Measurements from ENCODE around the gene SCEL. TPM values are rescaled to one million over a fixed set of nuclear protein-coding genes. Genes with fewer than 3 reads are reported as not detected.

Gene SCEL
- total RNA-seq, 1 donor from 2014 or later, result not detected

DNA sequence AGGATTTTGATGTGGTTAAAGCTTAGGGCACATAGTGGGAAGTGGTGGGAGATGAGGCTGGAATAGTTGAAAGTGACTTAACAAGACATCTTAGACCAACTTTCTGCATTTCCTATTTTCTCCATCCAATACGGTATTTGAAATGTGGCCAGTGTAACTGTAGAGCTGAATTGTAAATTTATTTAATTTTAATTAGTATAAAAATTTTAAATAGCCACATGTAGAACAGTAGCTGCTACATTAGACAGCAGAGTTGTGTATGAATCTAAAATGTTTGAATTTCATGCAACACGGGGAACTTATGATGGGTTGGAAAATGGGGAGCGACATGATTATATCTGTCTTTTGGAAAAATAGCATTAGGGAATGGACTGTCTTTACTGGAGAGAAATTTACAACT, 7.1 kb upstream of the SCEL start:
- H3K79me2 ChIP-seq (ENCODE audit: low read depth), result no peaks in the 10 kb centered on the region
- no peak overlapping the region for H3K4me2 ChIP-seq
- H3K27ac Mint-ChIP-seq, result no peak overlapping the region
- H3K4me3 Mint-ChIP-seq, result no peak overlapping the region
- no peaks in the 10 kb centered on the region for H3K9me3 ChIP-seq (ENCODE audit: low read depth)
- no peak for DNase-seq (ENCODE audit: low spot score)
- H2AFZ ChIP-seq (replicated peaks), result no peak overlapping the region
- no peaks in the 10 kb centered on the region for H3K36me3 ChIP-seq
- no peaks in the 10 kb centered on the region for H3K27me3 ChIP-seq
- H4K20me1 ChIP-seq (ENCODE audit: low read depth), result no peaks in the 10 kb centered on the region
- H3K4me1 ChIP-seq, result no peaks in the 10 kb centered on the region
- H3F3A ChIP-seq (ENCODE audit: low read depth), result no peaks in the 10 kb centered on the region
- H3K9ac ChIP-seq, result no peak overlapping the region
- H3K4me3 ChIP-seq, result no peak overlapping the region
- H3K27me3 Mint-ChIP-seq (ENCODE audit: insufficient read depth, low read depth), result peaks cover 3% of the 10 kb centered on the region
- H3K36me3 Mint-ChIP-seq, result no peaks in the 10 kb centered on the region
- H3K9me3 Mint-ChIP-seq, result no peaks in the 10 kb centered on the region
- no peak overlapping the region for H3K27ac ChIP-seq
- H3K4me1 Mint-ChIP-seq, result no peaks in the 10 kb centered on the region
- TF ChIP-seq EZH2 (IDR thresholded peaks at IDR 0.05) (no peak), EZH2phosphoT487 (IDR thresholded peaks at IDR 0.05) (no peak)
- TF ChIP-seq, protein P1, sequence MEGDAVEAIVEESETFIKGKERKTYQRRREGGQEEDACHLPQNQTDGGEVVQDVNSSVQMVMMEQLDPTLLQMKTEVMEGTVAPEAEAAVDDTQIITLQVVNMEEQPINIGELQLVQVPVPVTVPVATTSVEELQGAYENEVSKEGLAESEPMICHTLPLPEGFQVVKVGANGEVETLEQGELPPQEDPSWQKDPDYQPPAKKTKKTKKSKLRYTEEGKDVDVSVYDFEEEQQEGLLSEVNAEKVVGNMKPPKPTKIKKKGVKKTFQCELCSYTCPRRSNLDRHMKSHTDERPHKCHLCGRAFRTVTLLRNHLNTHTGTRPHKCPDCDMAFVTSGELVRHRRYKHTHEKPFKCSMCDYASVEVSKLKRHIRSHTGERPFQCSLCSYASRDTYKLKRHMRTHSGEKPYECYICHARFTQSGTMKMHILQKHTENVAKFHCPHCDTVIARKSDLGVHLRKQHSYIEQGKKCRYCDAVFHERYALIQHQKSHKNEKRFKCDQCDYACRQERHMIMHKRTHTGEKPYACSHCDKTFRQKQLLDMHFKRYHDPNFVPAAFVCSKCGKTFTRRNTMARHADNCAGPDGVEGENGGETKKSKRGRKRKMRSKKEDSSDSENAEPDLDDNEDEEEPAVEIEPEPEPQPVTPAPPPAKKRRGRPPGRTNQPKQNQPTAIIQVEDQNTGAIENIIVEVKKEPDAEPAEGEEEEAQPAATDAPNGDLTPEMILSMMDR (IDR thresholded peaks at IDR 0.05), result no peak

- Histone ChIP-seq H2AFZ (replicated peaks) (no peak overlapping the region), H3K9ac (no peak overlapping the region), H3K4me2 (no peak overlapping the region), H3K4me3 (no peak overlapping the region), H3K9me3 (ENCODE audit: low read depth) (no peaks in the 10 kb centered on the region), H3K27me3 (no peaks in the 10 kb centered on the region), H3K4me1 (no peaks in the 10 kb centered on the region), H3K36me3 (no peaks in the 10 kb centered on the region), H3K79me2 (ENCODE audit: low read depth) (no peaks in the 10 kb centered on the region), H4K20me1 (ENCODE audit: low read depth) (no peaks in the 10 kb centered on the region), H3F3A (ENCODE audit: low read depth) (no peaks in the 10 kb centered on the region), H3K27ac (no peak overlapping the region)
- Mint-ChIP-seq H3K27ac (no peak overlapping the region), H3K9me3 (no peaks in the 10 kb centered on the region), H3K27me3 (ENCODE audit: insufficient read depth, low read depth) (peaks cover 3% of the 10 kb centered on the region), H3K36me3 (no peaks in the 10 kb centered on the region), H3K4me1 (no peaks in the 10 kb centered on the region), H3K4me3 (no peak overlapping the region)
- DNase-seq (ENCODE audit: low spot score), result no peak
- TF ChIP-seq, protein P1 (IDR thresholded peaks at IDR 0.05), result no peak
- no peak for TF ChIP-seq EZH2phosphoT487 (IDR thresholded peaks at IDR 0.05)
- no peak for TF ChIP-seq EZH2 (IDR thresholded peaks at IDR 0.05)
Observed at GRCh38 chr13:77528834-77529500, 6.5 kb upstream of the SCEL start.

- H3K4me2 ChIP-seq, result no peak overlapping the region
- Mint-ChIP-seq H3K27ac (no peak overlapping the region), H3K9me3 (no peaks in the 10 kb centered on the region), H3K4me3 (no peak overlapping the region), H3K36me3 (no peaks in the 10 kb centered on the region), H3K4me1 (no peaks in the 10 kb centered on the region), H3K27me3 (ENCODE audit: insufficient read depth, low read depth) (peaks cover 3% of the 10 kb centered on the region)
- H3K27me3 ChIP-seq, result no peaks in the 10 kb centered on the region
- H4K20me1 ChIP-seq (ENCODE audit: low read depth), result no peaks in the 10 kb centered on the region
- H3K4me3 ChIP-seq, result no peak overlapping the region
- H3K4me1 ChIP-seq, result no peaks in the 10 kb centered on the region
- no peak for DNase-seq (ENCODE audit: low spot score)
- no peak overlapping the region for H3K9ac ChIP-seq
- no peak overlapping the region for H3K27ac ChIP-seq
- no peaks in the 10 kb centered on the region for H3K79me2 ChIP-seq (ENCODE audit: low read depth)
- no peak overlapping the region for H2AFZ ChIP-seq (replicated peaks)
- H3F3A ChIP-seq (ENCODE audit: low read depth), result no peaks in the 10 kb centered on the region
- TF ChIP-seq, protein P1 (IDR thresholded peaks at IDR 0.05), result no peak
- no peak for TF ChIP-seq EZH2phosphoT487 (IDR thresholded peaks at IDR 0.05)
- TF ChIP-seq EZH2 (IDR thresholded peaks at IDR 0.05), result no peak
- H3K36me3 ChIP-seq, result no peaks in the 10 kb centered on the region
- no peaks in the 10 kb centered on the region for H3K9me3 ChIP-seq (ENCODE audit: low read depth)
Observed at GRCh38 chr13:77529501-77529840, 6.0 kb upstream of the SCEL start.

All from neural progenitor cell (in vitro differentiated cells).